Hematopoietic multipotent progenitor cell treated with erythropoietin and hydrocortisone succinate and interleukin-3 and kit ligand, for 6 days (in vitro differentiated cells): ENCODE results near the gene SBF2.
"Not testable (repeated sequence)": the region's sequence is repeated elsewhere in the genome, so short reads cannot be mapped to it uniquely, and the experiment has no call there.

ENCODE experiments used
- DNase-seq: peaks from one replicate; pipeline ENCODE4 v3.0.0-alpha.2; 2015

The SBF2 gene

DNA sequence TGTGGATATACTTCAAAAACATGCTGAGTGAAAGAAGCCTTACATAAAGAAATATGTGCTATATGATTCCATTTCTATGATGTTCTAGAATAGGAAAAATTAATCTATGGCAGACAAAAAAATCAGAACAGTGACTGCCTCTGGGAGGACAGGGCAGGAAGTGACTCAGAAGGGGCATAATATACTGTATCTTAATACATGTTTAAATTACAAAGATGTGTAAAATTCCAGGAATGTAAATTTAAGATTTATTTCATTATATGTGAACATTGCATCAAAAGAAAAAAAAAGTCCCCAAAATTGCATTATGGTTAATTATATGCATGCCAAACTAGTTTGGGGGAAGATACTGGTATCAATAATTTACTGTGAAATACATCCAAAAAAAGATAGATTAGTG lies 32.2 kb downstream of the SBF2 start:
- DNase-seq, result no peak

DNA sequence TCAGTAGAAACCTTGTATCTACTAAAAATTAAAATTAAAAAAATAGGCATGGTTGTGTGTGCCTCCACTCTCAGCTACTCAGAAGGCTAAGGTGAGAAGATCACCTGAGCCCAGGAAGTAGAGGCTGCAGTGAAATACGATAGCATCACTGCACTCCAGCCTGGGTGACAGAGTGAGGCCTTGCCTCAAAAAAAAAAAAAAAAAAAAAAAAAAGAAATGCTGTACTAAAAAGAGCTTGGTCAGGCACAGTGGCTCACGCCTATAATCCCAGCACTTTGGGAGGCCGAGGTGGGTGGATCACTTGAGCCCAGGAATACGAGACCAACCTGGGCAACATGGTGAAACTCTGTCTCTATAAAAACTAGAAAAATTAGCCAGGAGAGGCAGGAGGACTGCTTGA lies 36.5 kb downstream of the SBF2 start:
- no peak for DNase-seq

DNA sequence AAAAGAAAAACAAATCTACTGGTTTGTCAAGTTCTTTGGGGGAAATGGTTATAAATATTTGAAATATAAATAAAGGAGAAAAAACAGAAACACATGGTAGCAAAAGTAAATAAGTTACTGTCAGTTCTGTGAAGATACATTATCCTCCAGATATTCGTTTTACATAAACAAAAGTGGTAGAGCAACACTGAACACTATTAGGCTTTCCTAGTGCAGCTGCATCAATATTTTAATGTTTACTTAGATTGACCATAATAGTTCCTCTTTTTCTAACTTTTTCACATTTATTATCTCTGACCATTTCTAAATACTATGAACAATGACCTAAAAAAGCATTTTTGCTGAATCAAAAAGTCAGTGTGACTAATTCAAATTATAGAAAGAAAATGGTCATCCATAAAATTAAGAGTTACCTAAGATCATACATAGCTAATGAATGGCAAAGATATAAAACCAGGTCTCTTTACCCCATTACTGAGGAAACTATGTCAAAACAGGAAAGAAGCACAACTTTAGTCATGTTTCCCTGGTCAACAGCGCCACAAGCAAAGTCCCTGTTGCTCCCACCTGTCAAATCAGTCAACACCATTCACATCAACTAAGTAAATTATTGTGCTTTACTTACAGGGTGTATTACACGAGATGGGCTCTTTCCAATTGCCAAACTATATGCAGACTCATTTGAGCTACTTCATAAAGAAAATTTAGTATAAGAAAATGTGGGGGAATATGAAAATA lies 38.5 kb downstream of the SBF2 start:
- no peak for DNase-seq

DNA sequence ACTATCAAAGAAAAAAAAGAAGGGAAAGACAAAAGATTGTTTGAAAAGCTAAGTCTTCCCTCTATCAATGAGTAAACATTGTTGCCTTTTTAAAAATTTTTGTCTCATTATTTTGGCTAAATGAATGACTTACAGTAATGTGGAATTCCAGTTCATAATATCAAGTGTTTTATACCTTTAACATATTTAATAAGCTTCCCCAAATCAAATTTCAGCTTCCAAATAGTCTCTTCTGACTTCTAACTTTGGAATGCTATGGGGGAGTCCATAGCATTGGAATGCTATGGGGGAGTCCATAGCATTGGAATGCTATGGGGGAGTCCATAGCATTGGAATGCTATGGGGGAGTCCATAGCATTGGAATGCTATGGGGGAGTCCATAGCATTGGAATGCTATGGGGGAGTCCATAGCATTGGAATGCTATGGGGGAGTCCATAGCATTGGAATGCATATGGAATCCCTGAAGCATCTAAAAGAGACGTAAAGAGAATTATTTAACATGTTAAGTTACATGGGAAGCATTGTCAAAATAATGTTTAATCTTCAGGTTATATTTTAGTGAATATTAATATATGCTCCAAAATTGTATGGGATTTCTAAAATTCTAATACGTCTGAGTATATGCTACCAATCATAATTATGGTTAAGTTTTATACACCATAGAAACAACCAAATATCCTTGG lies 44.4 kb downstream of the SBF2 start:
- DNase-seq, result not testable (repeated sequence)

DNA sequence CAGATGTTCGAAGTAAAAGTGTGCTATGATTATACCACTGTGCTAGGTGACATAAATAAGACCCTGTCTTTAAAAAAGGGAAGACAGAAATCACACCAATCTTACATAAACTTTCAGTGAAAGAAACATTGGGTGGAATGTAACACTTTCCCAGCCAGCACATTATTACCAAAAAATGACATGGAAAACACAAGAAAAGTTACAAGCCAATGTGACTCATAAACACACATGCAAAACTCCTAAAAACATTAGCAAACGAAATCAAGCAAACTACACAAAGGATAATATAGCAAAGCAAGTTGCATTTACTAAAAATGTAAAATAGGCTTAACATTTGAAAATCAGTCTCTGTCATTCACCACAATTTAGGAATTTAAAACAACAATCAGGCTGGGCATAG lies 47.0 kb downstream of the SBF2 start:
- DNase-seq, result no peak

DNA sequence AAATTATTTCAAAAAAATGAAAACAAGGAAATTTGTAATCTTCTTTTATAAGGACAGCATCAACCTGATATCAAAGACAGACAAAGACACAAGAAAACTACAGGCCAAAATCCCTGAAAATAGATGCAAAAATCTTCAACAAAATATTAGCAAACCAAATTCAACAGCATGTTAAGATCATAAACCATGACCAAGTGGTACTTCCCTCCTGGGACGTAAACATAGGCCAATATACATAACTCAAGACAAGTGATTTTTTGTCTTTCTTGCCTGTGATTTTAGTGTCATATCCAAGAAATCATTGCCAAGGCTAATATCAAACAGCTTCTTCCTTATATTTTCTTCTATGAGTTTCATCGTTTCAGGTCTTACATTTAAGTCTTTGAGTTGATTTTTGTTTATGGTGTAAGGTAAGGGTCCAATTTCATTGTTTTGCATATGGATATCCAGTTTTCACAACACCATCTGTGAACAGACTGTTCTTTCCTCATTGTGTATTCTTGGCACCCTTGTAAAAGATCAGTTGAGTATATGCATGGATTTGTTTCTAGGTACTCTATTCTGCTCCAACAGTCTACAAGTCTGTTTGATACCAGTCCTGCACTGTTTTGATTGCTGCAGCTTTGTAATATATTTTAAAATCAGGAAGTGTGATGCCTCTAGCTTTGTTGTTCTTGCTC lies 50.0 kb downstream of the SBF2 start:
- no peak for DNase-seq

DNA sequence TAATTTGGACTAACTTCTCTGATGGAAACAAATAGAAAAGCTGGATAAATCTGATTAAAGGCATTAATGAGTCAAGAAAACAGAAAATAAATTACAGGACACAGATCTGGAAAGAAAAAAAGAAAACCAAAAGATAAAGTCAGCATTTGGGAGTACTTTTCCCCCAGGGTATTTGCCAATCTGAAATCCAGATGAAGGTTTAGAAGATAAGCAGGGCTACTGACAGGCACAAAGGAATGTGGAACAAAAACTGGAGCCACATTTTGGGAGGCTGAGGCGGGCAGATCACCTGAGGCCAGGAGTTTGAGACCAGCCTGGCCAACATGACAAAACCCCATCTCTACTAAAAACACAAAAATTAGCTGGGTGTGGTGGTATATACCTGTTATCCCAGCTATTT lies 57.2 kb downstream of the SBF2 start:
- no peak for DNase-seq

DNA sequence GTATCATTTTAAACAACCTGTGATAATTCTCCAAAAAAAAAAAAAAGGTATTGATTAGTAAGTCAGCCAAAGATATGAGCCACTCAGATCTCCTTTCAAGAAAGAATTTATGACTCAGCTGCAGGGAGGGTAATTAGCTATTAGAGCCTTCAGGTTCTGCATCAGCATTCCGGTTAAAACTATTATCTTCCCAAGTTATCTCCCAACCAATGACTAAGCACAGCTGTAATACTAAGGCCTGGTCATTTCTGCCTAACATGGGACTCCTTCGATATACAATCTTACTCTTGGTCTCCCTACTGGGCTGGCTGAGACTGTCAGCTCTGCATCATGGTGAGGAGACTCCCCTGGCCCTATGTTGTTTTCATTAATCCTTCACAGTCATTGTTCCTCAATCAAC lies 60.4 kb downstream of the SBF2 start:
- DNase-seq, result peak; percentile 11

DNA sequence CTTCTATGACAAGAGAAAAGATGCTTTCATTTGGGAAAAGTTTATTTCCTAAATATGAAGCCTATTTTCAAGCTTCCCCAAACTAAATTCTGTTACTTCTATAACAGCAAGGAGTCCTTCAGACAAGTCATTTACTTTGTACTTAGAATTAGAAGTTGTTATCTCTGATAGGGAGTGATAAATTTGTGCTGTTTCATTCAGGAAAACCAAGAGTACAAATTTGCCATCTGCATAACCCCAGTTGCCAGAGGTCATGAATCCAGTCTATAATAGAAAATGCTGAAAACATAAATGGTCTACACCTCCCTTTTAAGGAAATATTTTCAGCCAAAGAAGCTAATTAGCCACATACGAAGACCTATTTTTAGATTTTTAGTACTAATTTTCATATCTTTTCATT lies 61.3 kb downstream of the SBF2 start:
- DNase-seq, result peak; percentile 21

DNA sequence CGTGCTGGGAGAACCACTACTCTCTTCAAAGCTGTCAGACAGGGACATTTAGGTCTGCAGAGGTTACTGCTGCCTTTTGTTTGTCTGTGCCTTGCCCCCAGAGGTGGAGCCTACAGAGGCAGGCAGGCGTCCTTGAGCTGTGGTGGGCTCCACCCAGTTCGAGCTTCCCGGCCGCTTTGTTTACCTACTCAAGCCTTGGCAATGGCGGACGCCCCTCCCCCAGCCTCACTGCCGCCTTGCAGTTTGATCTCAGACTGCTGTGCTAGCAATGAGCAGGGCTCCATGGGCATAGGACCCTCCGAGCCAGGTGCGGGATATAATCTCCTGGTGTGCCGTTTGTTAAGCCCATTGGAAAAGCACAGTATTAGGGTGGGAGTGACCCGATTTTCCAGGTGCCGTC lies 62.2 kb downstream of the SBF2 start:
- not testable (repeated sequence) for DNase-seq

DNA sequence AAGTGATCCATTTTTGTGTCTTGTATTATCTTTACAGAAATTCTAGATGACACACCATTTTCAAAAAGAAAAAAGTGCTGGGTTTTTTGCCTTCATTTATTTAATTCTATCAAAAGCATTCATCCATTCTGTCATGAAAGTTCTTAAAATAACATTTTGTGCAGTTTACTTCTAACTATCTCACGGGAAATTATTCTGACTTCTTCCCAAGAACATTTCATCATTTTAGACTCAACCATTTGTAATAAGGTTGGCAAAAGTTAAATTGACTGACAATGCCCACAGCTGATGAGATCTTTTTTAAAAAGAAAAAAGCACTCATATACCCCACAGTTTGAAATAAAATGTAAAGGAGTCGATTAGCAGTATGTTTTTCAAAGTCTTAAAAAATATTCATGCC lies 68.5 kb downstream of the SBF2 start:
- no peak for DNase-seq

DNA sequence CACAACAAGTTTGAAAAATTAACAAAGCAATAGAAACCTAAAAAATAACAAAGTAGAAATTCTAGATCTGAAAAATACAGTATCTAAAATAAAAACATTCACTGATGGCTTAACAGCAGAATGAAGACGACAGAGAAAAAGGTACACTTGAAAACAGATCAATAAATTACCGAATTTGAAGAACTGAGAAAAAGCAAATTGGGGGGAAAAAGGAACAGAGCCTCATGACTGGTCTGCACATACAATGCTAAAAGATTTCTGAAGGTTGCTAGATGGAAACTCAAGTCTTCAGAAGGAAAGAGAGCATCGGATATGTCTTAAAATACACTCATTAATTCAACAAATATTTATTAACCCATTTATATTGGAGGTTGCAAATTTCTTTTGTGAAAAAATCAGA lies 71.6 kb downstream of the SBF2 start:
- DNase-seq, result no peak

DNA sequence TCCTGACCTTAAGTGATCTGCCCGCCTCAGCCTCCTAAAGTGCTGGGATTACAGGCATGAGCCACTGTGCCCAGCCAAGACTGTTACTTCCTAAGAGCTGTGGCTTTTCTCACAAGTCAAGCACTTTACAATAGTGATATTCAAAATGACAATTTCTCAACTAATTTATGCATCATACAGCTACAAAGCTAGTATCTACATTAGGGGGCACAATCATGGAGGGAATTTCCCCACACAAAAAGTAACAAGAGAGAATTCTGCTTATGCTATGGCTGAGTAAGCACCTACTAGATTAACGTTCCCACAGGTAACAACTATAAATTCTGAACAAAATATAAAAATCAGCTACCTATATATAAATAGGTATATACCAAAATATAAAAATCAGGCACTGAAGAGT lies 72.7 kb downstream of the SBF2 start:
- DNase-seq, result no peak

DNA sequence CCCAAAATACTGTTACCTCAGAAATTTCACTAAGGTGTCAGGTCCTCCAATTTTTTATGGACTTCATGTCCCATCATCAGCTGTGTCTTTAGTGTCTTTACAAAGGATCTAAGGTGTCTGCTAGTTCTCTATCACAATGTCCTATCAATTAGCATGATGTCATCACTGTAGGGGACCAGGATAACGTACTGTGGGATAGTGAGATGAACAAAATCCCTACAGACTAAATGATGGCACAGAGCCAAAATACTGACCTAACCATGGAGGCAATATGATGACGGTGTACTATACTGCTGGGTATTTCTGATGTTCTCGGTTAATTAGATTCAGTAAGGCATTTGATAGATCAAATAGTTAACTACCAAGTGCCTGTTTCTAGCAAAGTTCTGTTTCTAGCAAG lies 82.5 kb downstream of the SBF2 start:
- DNase-seq, result no peak

DNA sequence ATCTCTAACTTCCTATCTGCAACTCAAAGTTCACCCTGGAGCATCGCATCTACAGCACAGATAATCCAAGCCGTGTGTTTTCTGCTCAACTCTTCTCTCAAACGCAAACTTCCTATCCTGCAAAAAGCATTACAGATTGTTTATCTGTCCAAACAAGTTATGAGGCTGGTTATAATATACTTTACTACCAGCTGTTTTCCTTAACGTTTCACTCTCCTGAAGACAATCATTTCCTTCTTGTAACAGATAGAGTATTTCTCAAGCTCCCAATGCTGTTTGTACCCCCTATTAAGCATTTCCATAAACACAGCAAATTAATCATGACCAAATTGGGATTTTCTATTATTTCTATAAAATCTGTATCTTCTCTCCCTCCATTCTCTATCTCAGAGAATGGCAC lies 84.7 kb downstream of the SBF2 start:
- no peak for DNase-seq

DNA sequence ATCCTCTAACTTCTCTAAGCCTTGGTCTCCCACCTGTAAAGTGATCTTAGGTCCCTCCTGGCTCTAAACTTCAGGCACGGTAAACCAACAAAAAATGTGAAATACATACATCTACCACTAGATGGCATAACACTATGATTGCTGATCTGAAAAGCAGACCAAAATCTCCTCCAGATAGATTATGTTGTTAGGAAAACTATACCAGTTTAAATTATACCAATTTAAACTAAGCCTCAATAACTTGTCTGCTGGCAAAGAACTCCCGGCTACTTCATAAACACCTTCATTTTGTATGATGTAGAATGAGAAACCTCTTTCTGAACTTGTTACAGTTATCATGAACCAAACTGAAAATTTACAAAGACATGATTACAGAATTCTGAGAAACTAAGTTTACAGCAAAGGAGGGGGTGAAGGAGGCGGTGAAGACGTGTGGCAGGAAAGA lies 85.9 kb downstream of the SBF2 start:
- peak; percentile 74 for DNase-seq

DNA sequence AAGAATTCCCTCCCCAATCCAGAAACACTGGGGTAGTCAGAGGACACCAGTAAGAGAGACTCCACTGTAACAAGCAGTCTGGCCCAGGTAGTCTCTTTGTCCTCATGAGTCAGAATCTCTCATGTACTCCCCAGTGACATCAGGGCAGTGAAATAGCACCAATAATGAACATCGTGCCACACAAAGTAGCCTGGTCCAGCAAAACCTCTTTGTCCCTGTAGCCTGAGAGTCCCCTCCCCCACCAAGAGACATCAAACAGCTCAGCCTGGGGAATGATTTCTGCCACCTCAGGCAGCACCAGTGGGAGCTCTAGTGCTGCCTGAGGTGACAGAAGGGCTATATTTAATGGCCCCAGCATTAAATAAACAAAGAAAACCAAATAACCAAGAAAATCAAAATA lies 88.1 kb downstream of the SBF2 start:
- no peak for DNase-seq

DNA sequence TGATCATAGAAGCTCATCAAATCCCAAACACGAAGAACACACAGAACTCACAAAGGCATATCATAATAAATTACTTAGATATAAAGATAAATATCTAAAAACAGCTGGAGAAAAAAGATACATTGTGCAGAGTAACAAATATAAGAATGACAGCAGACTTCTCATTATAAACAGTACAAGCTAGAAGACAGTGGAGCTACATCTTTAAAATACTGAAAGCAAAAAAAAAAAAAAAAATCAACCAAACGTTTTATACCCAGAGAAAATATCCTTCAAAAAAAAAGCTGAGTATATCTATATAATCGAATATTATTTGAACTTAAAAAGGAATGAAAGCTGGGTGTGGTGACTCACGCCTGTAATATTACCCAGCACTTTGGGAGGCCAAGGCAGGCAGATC lies 90.0 kb downstream of the SBF2 start:
- peak; percentile 15 for DNase-seq

DNA sequence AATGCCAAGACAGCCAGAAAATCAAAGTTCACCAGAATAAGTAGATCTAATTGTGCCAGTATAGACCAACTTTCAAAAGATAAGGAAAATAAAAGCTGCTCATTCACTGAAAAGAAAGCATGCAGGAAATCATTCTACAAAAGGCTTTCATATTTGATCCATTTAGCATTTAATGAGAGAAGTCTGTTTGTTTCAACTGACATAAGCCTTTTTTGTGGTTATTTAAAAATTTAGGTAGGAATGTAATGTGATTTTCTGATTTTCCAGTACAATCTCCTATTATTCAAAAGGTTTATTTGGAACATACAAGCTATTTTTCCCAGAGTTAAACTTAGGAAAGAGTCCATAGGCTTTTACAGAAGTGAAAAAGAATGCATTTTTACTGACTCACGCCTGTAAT lies 92.7 kb downstream of the SBF2 start:
- no peak for DNase-seq

DNA sequence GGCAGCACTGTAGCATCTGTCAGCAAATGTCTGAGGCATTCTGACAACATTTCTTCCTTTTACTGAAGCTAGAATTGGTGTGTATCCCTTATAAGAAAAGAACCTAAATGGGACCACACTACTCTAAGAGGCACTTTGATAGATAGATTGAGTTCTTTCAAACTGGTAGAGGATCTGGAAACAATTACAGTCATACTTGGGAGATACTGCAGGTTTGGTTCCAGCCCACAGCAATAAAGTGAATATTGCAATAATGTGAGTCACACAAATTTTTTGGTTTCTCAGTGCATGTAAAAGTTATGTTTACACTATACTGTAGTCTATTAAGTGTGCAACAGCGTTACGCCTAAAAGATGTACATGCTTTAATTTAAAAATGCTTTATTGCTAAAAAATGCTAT lies 96.9 kb downstream of the SBF2 start:
- DNase-seq, result no peak

DNA sequence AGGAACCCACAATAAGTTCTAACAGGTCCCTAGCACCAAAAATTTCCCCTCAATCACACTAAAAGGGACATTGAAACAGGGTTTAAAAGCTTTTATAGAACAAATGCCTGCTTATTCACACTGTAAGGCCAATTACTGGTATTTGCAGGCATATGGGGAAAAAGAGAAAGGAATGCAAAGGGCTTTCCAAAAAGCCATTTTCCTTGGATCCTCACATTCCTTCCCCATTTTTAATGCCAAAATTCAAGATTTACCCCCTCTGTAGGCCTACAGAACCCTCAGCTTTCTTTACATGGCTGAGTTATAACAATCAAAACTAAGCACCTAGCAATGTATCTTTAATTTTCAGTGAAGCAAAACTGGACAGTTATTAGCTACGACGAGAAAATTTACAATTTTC lies 102.0 kb downstream of the SBF2 start:
- DNase-seq, result no peak

DNA sequence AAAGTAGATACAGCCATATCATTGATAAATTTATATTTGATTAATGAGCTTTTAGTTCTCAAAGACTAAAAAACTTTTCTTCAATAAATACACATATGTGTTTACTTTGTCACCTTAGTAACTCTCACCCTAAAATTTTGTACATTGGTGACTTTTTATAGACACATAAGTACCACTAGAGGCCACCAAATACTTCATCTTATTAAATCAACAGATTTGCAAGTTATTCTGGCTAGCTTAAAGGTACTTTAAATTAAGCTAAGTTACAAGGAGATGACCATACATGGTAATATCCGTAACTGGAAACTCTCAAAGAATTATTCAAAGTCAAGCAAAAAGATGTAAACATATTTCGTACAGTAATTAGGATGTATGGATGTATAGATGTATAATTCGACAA lies 112.2 kb downstream of the SBF2 start:
- DNase-seq, result peak; percentile 59

DNA sequence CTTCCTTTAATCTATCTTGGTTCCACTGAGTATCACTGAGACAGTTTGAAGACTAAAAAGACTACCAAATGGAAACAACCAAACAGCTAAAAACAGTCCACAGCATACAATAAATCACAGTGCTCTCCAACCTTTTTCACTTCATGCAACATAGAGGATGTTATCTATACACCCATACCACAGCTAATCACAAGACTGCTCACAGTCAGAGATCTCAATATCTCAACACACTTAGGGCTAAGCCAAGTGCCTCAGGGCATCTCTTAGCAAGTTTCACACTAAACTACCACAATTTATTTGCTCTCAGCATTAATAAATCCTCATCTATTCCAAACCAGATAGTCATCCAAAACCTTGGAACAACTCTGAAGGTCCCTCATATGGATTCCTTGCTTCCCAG lies 129.4 kb downstream of the SBF2 start:
- DNase-seq, result no peak

DNA sequence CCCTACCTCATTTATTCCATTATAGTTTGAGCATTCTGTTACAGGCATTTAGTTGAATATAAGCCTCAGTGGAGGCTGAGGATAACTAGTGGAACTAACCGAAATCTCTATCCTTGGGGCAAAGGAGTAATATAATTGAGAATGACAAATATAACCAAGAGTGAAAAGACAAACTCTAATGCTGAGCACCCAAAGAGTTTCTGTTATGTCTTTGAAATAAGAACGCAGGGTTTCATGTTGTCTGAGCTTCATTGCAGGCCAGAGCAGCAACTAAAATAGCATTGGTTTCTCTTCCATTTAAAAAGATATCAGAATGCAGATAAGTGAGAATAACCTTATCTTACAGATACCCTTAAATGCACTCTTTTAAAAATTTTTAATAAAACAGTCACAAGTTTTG lies 131.8 kb downstream of the SBF2 start:
- DNase-seq, result no peak
